WERI-Rb-1 (cell line): ENCODE results near the gene DMD.

Source experiments
- DNase-seq: peaks from one replicate; pipeline ENCODE4 v3.0.0-alpha.2; 2020
- H3K27ac ChIP-seq: fragments of 250-450 bp; sonication (Bioruptor Pico); 2 replicates; pipeline ENCODE4 v1.5.1; 2020; ENCODE audit warnings: mild to moderate bottlenecking, moderate library complexity
- H3K27me3 ChIP-seq: fragments of 250-450 bp; sonication (Bioruptor Pico); 2 replicates; pipeline ENCODE4 v1.5.1; 2021; ENCODE audit warnings: mild to moderate bottlenecking, low read depth, moderate library complexity; ENCODE audit not compliant: insufficient read depth, severe bottlenecking
- H3K36me3 ChIP-seq: fragments of 250-450 bp; sonication (Bioruptor Pico); 2 replicates; pipeline ENCODE4 v1.5.1; 2020; ENCODE audit warnings: mild to moderate bottlenecking, moderate library complexity
- H3K4me3 ChIP-seq: 2 replicates; pipeline ENCODE4 v1.5.1; 2011; ENCODE audit warnings: low read depth, mild to moderate bottlenecking, control low read depth, low read length
- H3K9me3 ChIP-seq: fragments of 250-450 bp; sonication (Bioruptor Pico); 2 replicates; pipeline ENCODE4 v1.5.1; 2021; ENCODE audit warnings: mild to moderate bottlenecking, moderate library complexity; ENCODE audit not compliant: severe bottlenecking
- CTCF ChIP-seq: IDR thresholded peaks from 2 replicates; pipeline ENCODE4 v1.5.1; 2011; ENCODE audit warnings: low read depth, mild to moderate bottlenecking, control low read depth, inconsistent platforms, low read length

Gene DMD

GRCh38 chrX:31661280-31661810, 1550.0 kb downstream of the DMD start:
- TF ChIP-seq CTCF = no peak
- no peaks in the 10 kb centered on the region for H3K9me3 ChIP-seq
- no peak overlapping the region for H3K27ac ChIP-seq
- DNase-seq = no peak
- H3K4me3 ChIP-seq = no peak overlapping the region
- no peaks in the 10 kb centered on the region for H3K36me3 ChIP-seq
- H3K27me3 ChIP-seq = no peaks in the 10 kb centered on the region

- H3K27me3 ChIP-seq = no peaks in the 10 kb centered on the region
- H3K9me3 ChIP-seq = no peaks in the 10 kb centered on the region
- no peak overlapping the region for H3K27ac ChIP-seq
- no peak for DNase-seq
- no peaks in the 10 kb centered on the region for H3K36me3 ChIP-seq
- TF ChIP-seq CTCF = no peak
- H3K4me3 ChIP-seq = no peak overlapping the region
These were observed 1553.0 kb downstream of the DMD start for GRCh38 chrX:31658360-31658759.

GRCh38 chrX:31656013-31656412, 1555.3 kb downstream of the DMD start:
- H3K9me3 ChIP-seq = no peaks in the 10 kb centered on the region
- H3K36me3 ChIP-seq = no peaks in the 10 kb centered on the region
- no peak overlapping the region for H3K4me3 ChIP-seq
- no peak for DNase-seq
- H3K27me3 ChIP-seq = no peaks in the 10 kb centered on the region
- TF ChIP-seq CTCF = no peak
- no peak overlapping the region for H3K27ac ChIP-seq

- Histone ChIP-seq H3K36me3 (no peaks in the 10 kb centered on the region), H3K27me3 (no peaks in the 10 kb centered on the region), H3K27ac (no peak overlapping the region), H3K4me3 (no peak overlapping the region), H3K9me3 (no peaks in the 10 kb centered on the region)
- no peak for DNase-seq
- TF ChIP-seq CTCF = no peak
These were observed 1557.9 kb downstream of the DMD start for GRCh38 chrX:31653422-31653821.

GRCh38 chrX:31652650-31653049, 1558.7 kb downstream of the DMD start:
- Histone ChIP-seq H3K36me3 (no peaks in the 10 kb centered on the region), H3K9me3 (no peaks in the 10 kb centered on the region), H3K27ac (no peak overlapping the region), H3K4me3 (no peak overlapping the region), H3K27me3 (no peaks in the 10 kb centered on the region)
- TF ChIP-seq CTCF = no peak
- DNase-seq = no peak

- Histone ChIP-seq H3K27me3 (peaks cover 4% of the 10 kb centered on the region), H3K27ac (no peak overlapping the region), H3K36me3 (no peaks in the 10 kb centered on the region), H3K9me3 (no peaks in the 10 kb centered on the region), H3K4me3 (no peak overlapping the region)
- TF ChIP-seq CTCF = no peak
- no peak for DNase-seq
These were observed 1562.1 kb downstream of the DMD start for GRCh38 chrX:31649201-31649600.
